WTC11 (cell line): ENCODE results near the gene EEF2. TPM values are rescaled to one million over a fixed set of nuclear protein-coding genes. Genes with fewer than 3 reads are reported as not detected.
"Not testable (repeated sequence)": the region's sequence is repeated elsewhere in the genome, so short reads cannot be mapped to it uniquely, and the experiment has no call there.

Experiments used
- ATAC-seq: fragments of 200-7000 bp; cut with Tn5 transposase; 2 replicates; pipeline ENCODE4 v1.10.0; 2021; ENCODE audit warnings: mild to moderate bottlenecking, moderate library complexity
- CTCF ChIA-PET: fragments of 300-600 bp; sonication (Branson Sonifier 250); formaldehyde crosslinking; loops from one replicate; lab custom pipeline; 2021; ENCODE audit warnings: antibody characterized with exemption; lab: Charles Lee
- POLR2A ChIA-PET: fragments of 350-600 bp; sonication (Branson Sonifier 250); formaldehyde crosslinking; loops from one replicate; lab custom pipeline; 2021; ENCODE audit warnings: antibody characterized with exemption; lab: Charles Lee
- DNase-seq: peaks from one replicate; pipeline ENCODE4 v3.0.0; 2021; ENCODE audit warnings: low spot score
- H3K27ac Mint-ChIP-seq: 2 replicates; pipeline ENCODE4 v1.8.0; 2021; ENCODE audit warnings: mixed read lengths
- H3K27me3 Mint-ChIP-seq: 2 replicates; pipeline ENCODE4 v1.8.0; 2021; ENCODE audit warnings: low read depth, mild to moderate bottlenecking, moderate library complexity, mixed read lengths
- H3K36me3 Mint-ChIP-seq: 2 replicates; pipeline ENCODE4 v1.8.0; 2021; ENCODE audit warnings: mixed read lengths
- H3K4me1 Mint-ChIP-seq: 2 replicates; pipeline ENCODE4 v1.8.0; 2022; ENCODE audit warnings: mixed read lengths
- H3K4me3 Mint-ChIP-seq: 2 replicates; pipeline ENCODE4 v1.8.0; 2021; ENCODE audit warnings: mild to moderate bottlenecking, moderate library complexity, mixed read lengths
- H3K9me3 Mint-ChIP-seq: 2 replicates; pipeline ENCODE4 v1.8.0; 2021; ENCODE audit warnings: mixed read lengths
- GTF2I ChIP-seq: fragments of 250-450 bp; sonication (Bioruptor Pico); conservative IDR thresholded peaks from 2 replicates; pipeline ENCODE4 v1.4.0; 2021; ENCODE audit warnings: mild to moderate bottlenecking
- IRF2 ChIP-seq: sonication (generic); formaldehyde crosslinking; IDR thresholded peaks from 2 replicates; pipeline ENCODE4 v1.8.0; 2022; ENCODE audit warnings: low read depth, missing genetic modification reagents, borderline replicate concordance
- MXD4 ChIP-seq: fragments of 250-450 bp; sonication (Bioruptor Pico); IDR thresholded peaks from 2 replicates; pipeline ENCODE4 v1.8.0; 2021; ENCODE audit warnings: mild to moderate bottlenecking, moderate library complexity, borderline replicate concordance
- MYBL2 ChIP-seq: sonication (generic); formaldehyde crosslinking; IDR thresholded peaks from 2 replicates; pipeline ENCODE4 v1.8.1; 2023; ENCODE audit warnings: mild to moderate bottlenecking, moderate library complexity, missing genetic modification reagents
- NFE2L1 ChIP-seq: sonication (generic); formaldehyde crosslinking; IDR thresholded peaks from 2 replicates; pipeline ENCODE4 v1.8.1; 2023; ENCODE audit warnings: missing genetic modification reagents
- NR1H2 ChIP-seq: sonication (generic); formaldehyde crosslinking; IDR thresholded peaks from 2 replicates; pipeline ENCODE4 v1.9.0; 2021; ENCODE audit warnings: mild to moderate bottlenecking, moderate library complexity, missing genetic modification reagents
- NR3C1 ChIP-seq: sonication (generic); formaldehyde crosslinking; conservative IDR thresholded peaks from 2 replicates; pipeline ENCODE4 v1.8.1; 2023; ENCODE audit warnings: low read depth, mild to moderate bottlenecking, missing genetic modification reagents
- TEAD4 ChIP-seq: sonication (generic); formaldehyde crosslinking; IDR thresholded peaks from 2 replicates; pipeline ENCODE4 v1.8.0; 2022; ENCODE audit warnings: mild to moderate bottlenecking, missing genetic modification reagents
- TP53 ChIP-seq: sonication (generic); formaldehyde crosslinking; IDR thresholded peaks from 2 replicates; pipeline ENCODE4 v1.8.1; 2023; ENCODE audit warnings: mild to moderate bottlenecking, missing genetic modification reagents
- ZNF121 ChIP-seq: sonication (generic); formaldehyde crosslinking; IDR thresholded peaks from 2 replicates; pipeline ENCODE4 v1.8.0; 2023; ENCODE audit warnings: missing genetic modification reagents
- ZNF232 ChIP-seq: sonication (generic); formaldehyde crosslinking; IDR thresholded peaks from 2 replicates; pipeline ENCODE4 v1.8.0; 2022; ENCODE audit warnings: mild to moderate bottlenecking, missing genetic modification reagents
- ZNF416 ChIP-seq: fragments of 250-450 bp; sonication (Bioruptor Pico); IDR thresholded peaks from 2 replicates; pipeline ENCODE4 v1.9.0; 2021; ENCODE audit warnings: mild to moderate bottlenecking, inconsistent platforms
- total RNA-seq: library from RNA; stranded (reverse); gene quantifications from 3 replicates; pipeline ENCODE4 v1.2.3, GENCODE V29; 2021
- TF ChIP-seq, protein P1 (sequence below): sonication (generic); formaldehyde crosslinking; IDR thresholded peaks from 2 replicates; pipeline ENCODE4 v1.8.0; 2022; ENCODE audit warnings: missing genetic modification reagents
- TF ChIP-seq, protein P2 (sequence below): fragments of 250-450 bp; sonication (Bioruptor Pico); IDR thresholded peaks from 2 replicates; pipeline ENCODE4 v1.8.0; 2021; ENCODE audit warnings: mild to moderate bottlenecking
- TF ChIP-seq, protein P3 (sequence below): sonication (generic); formaldehyde crosslinking; IDR thresholded peaks from 2 replicates; pipeline ENCODE4 v1.8.0; 2022; ENCODE audit warnings: mild to moderate bottlenecking, missing genetic modification reagents
- TF ChIP-seq, protein P4 (sequence below): sonication (generic); formaldehyde crosslinking; IDR thresholded peaks from 2 replicates; pipeline ENCODE4 v1.8.1; 2023; ENCODE audit warnings: mild to moderate bottlenecking, missing genetic modification reagents
- TF ChIP-seq, protein P5 (sequence below): fragments of 250-450 bp; sonication (Bioruptor Pico); IDR thresholded peaks from 2 replicates; pipeline ENCODE4 v1.9.0; 2021; ENCODE audit warnings: mild to moderate bottlenecking
- TF ChIP-seq, protein P6 (sequence below): fragments of 250-450 bp; sonication (Bioruptor Pico); conservative IDR thresholded peaks from 2 replicates; pipeline ENCODE4 v1.9.0; 2021; ENCODE audit warnings: mild to moderate bottlenecking
- TF ChIP-seq, protein P7 (sequence below): fragments of 200-600 bp; IDR thresholded peaks from 2 replicates; pipeline ENCODE4 v1.8.0; 2022; ENCODE audit warnings: antibody characterized with exemption

Gene EEF2
- total RNA-seq, 1 experiment from 2014 or later: 3,572 TPM

DNA sequence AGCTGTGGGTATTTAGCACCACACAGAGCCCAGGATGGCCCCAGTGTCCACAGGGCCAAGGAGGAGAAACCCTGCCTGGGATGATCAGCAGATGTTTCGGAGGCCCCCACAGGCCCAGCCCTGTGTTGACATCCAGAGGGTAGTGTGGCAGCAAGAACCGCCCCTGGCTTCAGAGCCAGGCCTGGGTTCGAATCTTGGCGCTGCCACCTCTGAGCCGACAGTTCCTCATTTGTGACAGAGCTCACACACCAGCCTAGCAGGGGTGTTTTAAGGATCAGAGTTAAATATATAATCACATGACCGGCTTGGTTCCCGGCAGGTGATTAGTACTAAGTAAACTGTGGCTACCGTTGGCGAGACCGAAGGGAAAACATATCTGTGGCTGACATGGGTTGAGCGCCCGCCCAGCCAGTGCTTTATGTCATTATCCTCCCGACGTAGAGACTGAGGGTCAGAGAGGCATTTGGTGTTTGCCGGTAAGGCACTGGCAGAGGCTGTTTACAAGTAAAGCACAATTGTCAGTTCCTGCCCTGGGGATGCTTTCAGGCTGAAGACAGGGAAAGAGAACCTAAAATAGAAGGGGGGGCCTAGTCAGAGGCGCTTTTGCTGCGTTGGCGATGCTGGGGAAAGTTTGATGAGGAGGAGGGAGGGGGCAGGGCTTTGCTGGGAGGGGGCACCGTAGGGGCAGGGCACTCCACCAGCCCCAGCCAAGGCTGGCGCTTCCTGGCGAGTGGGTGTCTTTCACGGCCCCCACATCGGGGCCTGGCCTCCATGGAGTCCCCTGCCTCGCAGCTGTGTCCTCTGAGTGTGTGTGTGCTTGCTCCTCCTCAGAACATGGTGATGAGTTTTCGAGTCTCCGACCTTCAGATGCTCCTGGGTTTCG is 27.1 kb upstream of the EEF2 start:
- DNase-seq (no peak), ATAC-seq (no peak)
- H3K4me3 Mint-ChIP-seq: no peak overlapping the region
- no peak overlapping the region for H3K27ac Mint-ChIP-seq
- CTCF ChIA-PET: no interaction called here
- H3K9me3 Mint-ChIP-seq: no peaks in the 10 kb centered on the region
- H3K27me3 Mint-ChIP-seq: no peaks in the 10 kb centered on the region
- TF ChIP-seq NR3C1: no peak
- no peak for TF ChIP-seq TEAD4
- TF ChIP-seq, protein P1, sequence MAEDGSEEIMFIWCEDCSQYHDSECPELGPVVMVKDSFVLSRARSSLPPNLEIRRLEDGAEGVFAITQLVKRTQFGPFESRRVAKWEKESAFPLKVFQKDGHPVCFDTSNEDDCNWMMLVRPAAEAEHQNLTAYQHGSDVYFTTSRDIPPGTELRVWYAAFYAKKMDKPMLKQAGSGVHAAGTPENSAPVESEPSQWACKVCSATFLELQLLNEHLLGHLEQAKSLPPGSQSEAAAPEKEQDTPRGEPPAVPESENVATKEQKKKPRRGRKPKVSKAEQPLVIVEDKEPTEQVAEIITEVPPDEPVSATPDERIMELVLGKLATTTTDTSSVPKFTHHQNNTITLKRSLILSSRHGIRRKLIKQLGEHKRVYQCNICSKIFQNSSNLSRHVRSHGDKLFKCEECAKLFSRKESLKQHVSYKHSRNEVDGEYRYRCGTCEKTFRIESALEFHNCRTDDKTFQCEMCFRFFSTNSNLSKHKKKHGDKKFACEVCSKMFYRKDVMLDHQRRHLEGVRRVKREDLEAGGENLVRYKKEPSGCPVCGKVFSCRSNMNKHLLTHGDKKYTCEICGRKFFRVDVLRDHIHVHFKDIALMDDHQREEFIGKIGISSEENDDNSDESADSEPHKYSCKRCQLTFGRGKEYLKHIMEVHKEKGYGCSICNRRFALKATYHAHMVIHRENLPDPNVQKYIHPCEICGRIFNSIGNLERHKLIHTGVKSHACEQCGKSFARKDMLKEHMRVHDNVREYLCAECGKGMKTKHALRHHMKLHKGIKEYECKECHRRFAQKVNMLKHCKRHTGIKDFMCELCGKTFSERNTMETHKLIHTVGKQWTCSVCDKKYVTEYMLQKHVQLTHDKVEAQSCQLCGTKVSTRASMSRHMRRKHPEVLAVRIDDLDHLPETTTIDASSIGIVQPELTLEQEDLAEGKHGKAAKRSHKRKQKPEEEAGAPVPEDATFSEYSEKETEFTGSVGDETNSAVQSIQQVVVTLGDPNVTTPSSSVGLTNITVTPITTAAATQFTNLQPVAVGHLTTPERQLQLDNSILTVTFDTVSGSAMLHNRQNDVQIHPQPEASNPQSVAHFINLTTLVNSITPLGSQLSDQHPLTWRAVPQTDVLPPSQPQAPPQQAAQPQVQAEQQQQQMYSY (CRISPR knock-in tag): no peak
- TF ChIP-seq, protein P2, sequence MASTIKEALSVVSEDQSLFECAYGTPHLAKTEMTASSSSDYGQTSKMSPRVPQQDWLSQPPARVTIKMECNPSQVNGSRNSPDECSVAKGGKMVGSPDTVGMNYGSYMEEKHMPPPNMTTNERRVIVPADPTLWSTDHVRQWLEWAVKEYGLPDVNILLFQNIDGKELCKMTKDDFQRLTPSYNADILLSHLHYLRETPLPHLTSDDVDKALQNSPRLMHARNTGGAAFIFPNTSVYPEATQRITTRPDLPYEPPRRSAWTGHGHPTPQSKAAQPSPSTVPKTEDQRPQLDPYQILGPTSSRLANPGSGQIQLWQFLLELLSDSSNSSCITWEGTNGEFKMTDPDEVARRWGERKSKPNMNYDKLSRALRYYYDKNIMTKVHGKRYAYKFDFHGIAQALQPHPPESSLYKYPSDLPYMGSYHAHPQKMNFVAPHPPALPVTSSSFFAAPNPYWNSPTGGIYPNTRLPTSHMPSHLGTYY (CRISPR knock-in tag): no peak
- TF ChIP-seq, protein P3, sequence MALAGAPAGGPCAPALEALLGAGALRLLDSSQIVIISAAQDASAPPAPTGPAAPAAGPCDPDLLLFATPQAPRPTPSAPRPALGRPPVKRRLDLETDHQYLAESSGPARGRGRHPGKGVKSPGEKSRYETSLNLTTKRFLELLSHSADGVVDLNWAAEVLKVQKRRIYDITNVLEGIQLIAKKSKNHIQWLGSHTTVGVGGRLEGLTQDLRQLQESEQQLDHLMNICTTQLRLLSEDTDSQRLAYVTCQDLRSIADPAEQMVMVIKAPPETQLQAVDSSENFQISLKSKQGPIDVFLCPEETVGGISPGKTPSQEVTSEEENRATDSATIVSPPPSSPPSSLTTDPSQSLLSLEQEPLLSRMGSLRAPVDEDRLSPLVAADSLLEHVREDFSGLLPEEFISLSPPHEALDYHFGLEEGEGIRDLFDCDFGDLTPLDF (CRISPR knock-in tag): no peak
- no peak for TF ChIP-seq NR1H2
- no peak for TF ChIP-seq MYBL2 (CRISPR knock-in tag)
- TF ChIP-seq NFE2L1: no peak
- no peak for TF ChIP-seq GTF2I (CRISPR knock-in tag)
- TF ChIP-seq, protein P4, sequence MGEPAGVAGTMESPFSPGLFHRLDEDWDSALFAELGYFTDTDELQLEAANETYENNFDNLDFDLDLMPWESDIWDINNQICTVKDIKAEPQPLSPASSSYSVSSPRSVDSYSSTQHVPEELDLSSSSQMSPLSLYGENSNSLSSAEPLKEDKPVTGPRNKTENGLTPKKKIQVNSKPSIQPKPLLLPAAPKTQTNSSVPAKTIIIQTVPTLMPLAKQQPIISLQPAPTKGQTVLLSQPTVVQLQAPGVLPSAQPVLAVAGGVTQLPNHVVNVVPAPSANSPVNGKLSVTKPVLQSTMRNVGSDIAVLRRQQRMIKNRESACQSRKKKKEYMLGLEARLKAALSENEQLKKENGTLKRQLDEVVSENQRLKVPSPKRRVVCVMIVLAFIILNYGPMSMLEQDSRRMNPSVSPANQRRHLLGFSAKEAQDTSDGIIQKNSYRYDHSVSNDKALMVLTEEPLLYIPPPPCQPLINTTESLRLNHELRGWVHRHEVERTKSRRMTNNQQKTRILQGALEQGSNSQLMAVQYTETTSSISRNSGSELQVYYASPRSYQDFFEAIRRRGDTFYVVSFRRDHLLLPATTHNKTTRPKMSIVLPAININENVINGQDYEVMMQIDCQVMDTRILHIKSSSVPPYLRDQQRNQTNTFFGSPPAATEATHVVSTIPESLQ (CRISPR knock-in tag): no peak
- TF ChIP-seq IRF2 (CRISPR knock-in tag): no peak
- no peak for TF ChIP-seq ZNF121 (CRISPR knock-in tag)
- TF ChIP-seq, protein P5, sequence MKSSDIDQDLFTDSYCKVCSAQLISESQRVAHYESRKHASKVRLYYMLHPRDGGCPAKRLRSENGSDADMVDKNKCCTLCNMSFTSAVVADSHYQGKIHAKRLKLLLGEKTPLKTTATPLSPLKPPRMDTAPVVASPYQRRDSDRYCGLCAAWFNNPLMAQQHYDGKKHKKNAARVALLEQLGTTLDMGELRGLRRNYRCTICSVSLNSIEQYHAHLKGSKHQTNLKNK (CRISPR knock-in tag): no peak
- no peak for TF ChIP-seq MXD4 (CRISPR knock-in tag)
- no peak for TF ChIP-seq ZNF416
- no peak for TF ChIP-seq ZNF232 (CRISPR knock-in tag)
- no peak for TF ChIP-seq TP53 (CRISPR knock-in tag)
- TF ChIP-seq, protein P6, sequence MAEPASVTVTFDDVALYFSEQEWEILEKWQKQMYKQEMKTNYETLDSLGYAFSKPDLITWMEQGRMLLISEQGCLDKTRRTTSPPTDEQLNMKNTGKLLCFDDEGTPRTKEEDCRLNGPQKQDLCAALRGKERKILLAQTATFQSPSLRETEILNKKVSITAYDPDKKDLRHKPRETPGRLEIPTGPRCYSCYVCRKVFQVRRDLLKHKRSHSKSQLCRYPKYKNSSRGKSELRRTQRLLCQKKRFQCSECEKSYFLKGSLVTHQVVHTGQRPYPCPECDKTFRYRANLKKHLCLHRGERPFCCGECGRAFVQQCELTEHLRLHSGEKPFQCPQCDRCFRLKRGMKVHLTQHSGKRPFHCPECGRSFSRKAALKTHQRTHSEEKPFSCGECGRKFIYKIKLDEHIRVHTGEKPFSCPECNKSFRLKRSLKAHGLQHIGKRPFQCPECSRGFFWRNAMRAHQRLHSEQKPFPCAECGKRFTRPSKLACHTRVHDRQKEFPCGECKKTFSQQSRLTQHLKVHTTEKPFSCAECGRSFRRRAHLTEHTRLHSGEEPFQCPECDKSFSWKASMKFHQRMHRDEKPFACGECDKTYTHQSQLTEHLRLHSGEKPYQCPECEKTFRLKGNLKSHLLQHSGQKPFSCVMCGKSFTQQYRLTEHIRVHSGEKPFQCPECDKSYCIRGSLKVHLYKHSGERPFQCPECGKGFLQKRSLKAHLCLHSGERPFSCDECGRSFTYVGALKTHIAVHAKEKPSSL (CRISPR knock-in tag): no peak
- TF ChIP-seq, protein P7, sequence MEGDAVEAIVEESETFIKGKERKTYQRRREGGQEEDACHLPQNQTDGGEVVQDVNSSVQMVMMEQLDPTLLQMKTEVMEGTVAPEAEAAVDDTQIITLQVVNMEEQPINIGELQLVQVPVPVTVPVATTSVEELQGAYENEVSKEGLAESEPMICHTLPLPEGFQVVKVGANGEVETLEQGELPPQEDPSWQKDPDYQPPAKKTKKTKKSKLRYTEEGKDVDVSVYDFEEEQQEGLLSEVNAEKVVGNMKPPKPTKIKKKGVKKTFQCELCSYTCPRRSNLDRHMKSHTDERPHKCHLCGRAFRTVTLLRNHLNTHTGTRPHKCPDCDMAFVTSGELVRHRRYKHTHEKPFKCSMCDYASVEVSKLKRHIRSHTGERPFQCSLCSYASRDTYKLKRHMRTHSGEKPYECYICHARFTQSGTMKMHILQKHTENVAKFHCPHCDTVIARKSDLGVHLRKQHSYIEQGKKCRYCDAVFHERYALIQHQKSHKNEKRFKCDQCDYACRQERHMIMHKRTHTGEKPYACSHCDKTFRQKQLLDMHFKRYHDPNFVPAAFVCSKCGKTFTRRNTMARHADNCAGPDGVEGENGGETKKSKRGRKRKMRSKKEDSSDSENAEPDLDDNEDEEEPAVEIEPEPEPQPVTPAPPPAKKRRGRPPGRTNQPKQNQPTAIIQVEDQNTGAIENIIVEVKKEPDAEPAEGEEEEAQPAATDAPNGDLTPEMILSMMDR: no peak
- H3K4me1 Mint-ChIP-seq: peaks cover 14% of the 10 kb centered on the region
- H3K36me3 Mint-ChIP-seq: peaks cover 6% of the 10 kb centered on the region
- POLR2A ChIA-PET: no interaction called here

DNA sequence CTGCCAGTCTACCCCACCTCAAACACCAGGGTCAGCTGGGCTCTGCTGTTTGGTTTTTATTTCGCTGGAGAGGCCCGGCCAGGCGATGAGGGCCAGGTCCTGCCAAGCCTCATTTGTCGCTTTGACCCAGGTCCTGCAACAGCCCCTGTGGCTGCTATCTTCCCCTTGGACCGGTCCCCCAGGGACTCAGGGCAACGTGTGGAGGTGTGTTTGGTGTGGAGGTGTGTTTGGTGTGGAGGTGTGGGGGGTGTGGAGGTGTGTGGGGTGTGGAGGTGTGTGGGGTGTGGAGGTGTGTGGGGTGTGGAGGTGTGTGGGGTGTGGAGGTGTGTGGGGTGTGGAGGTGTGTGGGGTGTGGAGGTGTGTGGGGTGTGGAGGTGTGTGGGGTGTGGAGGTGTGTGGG is 26.2 kb upstream of the EEF2 start:
- CTCF ChIA-PET: interaction anchor here (1.5 to 2.3 kb wide), 2 partner anchors 23 to 128 kb away, joined by 4 to 8 read pairs; no protein-coding TSS in a partner anchor
- DNase-seq, H3K4me3 Mint-ChIP-seq, H3K27ac Mint-ChIP-seq, ATAC-seq, H3K9me3 Mint-ChIP-seq, POLR2A ChIA-PET, H3K27me3 Mint-ChIP-seq, H3K36me3 Mint-ChIP-seq: not testable (repeated sequence)
- peaks cover 14% of the 10 kb centered on the region for H3K4me1 Mint-ChIP-seq
